ENCODE measurements around the gene XIST. TPM values are rescaled to one million over a fixed set of nuclear protein-coding genes. Genes with fewer than 3 reads are reported as not detected.

Gene XIST
- total and polyA plus RNA-seq, 2 of the 8 experiments (the other 6 are each of a cell fraction or from before 2014, with no cell fraction given), result 0.06 to 0.19 TPM

GRCh38 chrX:73832319-73832718, 20.2 kb downstream of the XIST start:
- Histone ChIP-seq H3K27me3 (replicated peaks in 1 of 4; ENCODE audit: control insufficient read depth in 3 of 4, extremely low read depth in 1 of 4, insufficient read depth in 3 of 4, low read length in 3 of 4) (no peaks in the 10 kb centered on the region), H4K91ac (replicated peaks; ENCODE audit: insufficient read length, low read length) (no peak overlapping the region), H3K4me1 (replicated peaks in 1 of 4; ENCODE audit: control insufficient read depth in 3 of 4, insufficient read depth in 4 of 4, low read length in 3 of 4) (no peaks in the 10 kb centered on the region), H3K4me3 (ENCODE audit: extremely low read depth in 1 of 4, insufficient read depth in 2 of 4, low read depth in 3 of 4, low read length in 4 of 4) (no peak overlapping the region), H3K23me2 (ENCODE audit: low read depth, low read length) (no peaks in the 10 kb centered on the region), H3K79me1 (ENCODE audit: low read depth, low read length) (no peaks in the 10 kb centered on the region), H3K4me2 (ENCODE audit: insufficient read depth in 1 of 2, low read depth in 2 of 2, low read length in 2 of 2) (no peak overlapping the region), H2BK15ac (ENCODE audit: low read length) (no peak overlapping the region), H3K9ac (replicated peaks in 1 of 4; ENCODE audit: extremely low read depth in 1 of 4, low read depth in 3 of 4, low read length in 3 of 4) (no peak overlapping the region), H2BK20ac (ENCODE audit: low read length) (no peak overlapping the region), H2BK120ac (replicated peaks; ENCODE audit: low read depth, low read length) (no peak overlapping the region), H2BK5ac (ENCODE audit: low read depth, low read length) (no peak overlapping the region), H3K27ac (ENCODE audit: low read depth, low read length) (no peak overlapping the region), H2AK5ac (ENCODE audit: low read depth, low read length) (no peak overlapping the region), H4K8ac (ENCODE audit: extremely low read depth, insufficient read depth, low read length) (no peak overlapping the region), H3K9me3 (ENCODE audit: insufficient read depth in 2 of 2, low read depth in 1 of 2, low read length in 1 of 2) (no peaks in the 10 kb centered on the region), H2BK12ac (ENCODE audit: low read depth, low read length) (no peak overlapping the region), H4K20me1 (replicated peaks in 1 of 2; ENCODE audit: control insufficient read depth in 1 of 2, insufficient read depth in 2 of 2, low read length in 2 of 2) (no peaks in the 10 kb centered on the region), H3K23ac (ENCODE audit: insufficient read length) (no peak overlapping the region), H3K56ac (replicated peaks; ENCODE audit: insufficient read length, low read depth, low read length) (no peak overlapping the region), H3K14ac (ENCODE audit: insufficient read length) (no peak overlapping the region), H3K4ac (replicated peaks; ENCODE audit: insufficient read length, low read depth, low read length) (no peak overlapping the region), H2AFZ (ENCODE audit: low read length) (no peak overlapping the region), H3K18ac (ENCODE audit: extremely low read depth, low read length) (no peak overlapping the region), H3K36me3 (ENCODE audit: control insufficient read depth in 2 of 4, insufficient read depth in 4 of 4, low read length in 3 of 4) (no peaks in the 10 kb centered on the region), H3K79me2 (ENCODE audit: control insufficient read depth in 1 of 2, insufficient read depth in 2 of 2, low read length in 2 of 2) (no peaks in the 10 kb centered on the region), H4K5ac (ENCODE audit: insufficient read length, low read depth, low read length) (no peak overlapping the region)
- 88% methylated on average over 2 of the region's 4 CpGs; no CpG with 5 or more reads in 1 of the 2 experiments for WGBS, 2 experiments (ENCODE audit: extremely low coverage in 1 of 2, insufficient coverage in 1 of 2, insufficient read length in 1 of 2, insufficient replicate concordance in 2 of 2, low coverage in 1 of 2, low lambda C conversion rate in 2 of 2, missing lambda C conversion rate in 1 of 2)
- no peak for TF ChIP-seq POLR2A (IDR thresholded peaks at IDR 0.05; ENCODE audit: control extremely low read depth in 1 of 2, low read depth in 2 of 2, low read length in 2 of 2)
- TF ChIP-seq JUND (IDR thresholded peaks at IDR 0.05; ENCODE audit: low read length), result no peak
- FAIRE-seq (no peak), DNase-seq (ENCODE audit: low read depth in 1 of 2, low spot score in 2 of 2) (no peak)
- ChIA-PET POLR2A (ENCODE audit: partially characterized antibody) (no interaction called here), CTCF (ENCODE audit: partially characterized antibody) (no interaction called here)
